SK-N-SH treated with all-trans-retinoic acid at 6 μM for 48 hours (cell line): ENCODE results near the gene DIP2C.

Source experiments
- CSDC2 ChIP-seq: fragments of 250-450 bp; sonication (Bioruptor Pico); IDR thresholded peaks from 2 replicates; pipeline ENCODE4 v1.5.0; 2020; ENCODE audit warnings: mild to moderate bottlenecking, moderate library complexity
- OSR1 ChIP-seq: fragments of 250-450 bp; sonication (Bioruptor Pico); IDR thresholded peaks from 2 replicates; pipeline ENCODE4 v1.8.0; 2022; ENCODE audit warnings: moderate library complexity, mild to moderate bottlenecking, inconsistent platforms
- PATZ1 ChIP-seq: fragments of 250-450 bp; sonication (Bioruptor Pico); IDR thresholded peaks from 2 replicates; pipeline ENCODE4 v1.8.0; 2020; ENCODE audit warnings: mild to moderate bottlenecking, moderate library complexity, borderline replicate concordance
- RARB ChIP-seq: fragments of 250-450 bp; sonication (Bioruptor Pico); IDR thresholded peaks from 2 replicates; pipeline ENCODE4 v1.8.0; 2021; ENCODE audit warnings: mild to moderate bottlenecking, moderate library complexity
- SNAI2 ChIP-seq: fragments of 250-450 bp; sonication (Bioruptor Pico); IDR thresholded peaks from 2 replicates; pipeline ENCODE4 v1.5.0; 2020; ENCODE audit warnings: mild to moderate bottlenecking, moderate library complexity
- ZC3H10 ChIP-seq: fragments of 250-450 bp; sonication (Bioruptor Pico); IDR thresholded peaks from 2 replicates; pipeline ENCODE4 v1.5.1; 2021; ENCODE audit warnings: mild to moderate bottlenecking, moderate library complexity
- ZFP3 ChIP-seq: fragments of 250-450 bp; sonication (Bioruptor Pico); IDR thresholded peaks from 2 replicates; pipeline ENCODE4 v1.5.0; 2020; ENCODE audit warnings: mild to moderate bottlenecking, moderate library complexity
- ZNF565 ChIP-seq: fragments of 450-650 bp; formaldehyde crosslinking; conservative IDR thresholded peaks from 2 replicates; pipeline ENCODE4 v1.5.0; 2020; ENCODE audit warnings: low read depth, mild to moderate bottlenecking, moderate library complexity
- ZNF8 ChIP-seq: fragments of 450-650 bp; formaldehyde crosslinking; IDR thresholded peaks from 2 replicates; pipeline ENCODE4 v1.5.0; 2020; ENCODE audit warnings: mild to moderate bottlenecking, moderate library complexity
- TF ChIP-seq, protein P1 (sequence below): fragments of 250-450 bp; sonication (Bioruptor Pico); IDR thresholded peaks from 2 replicates; pipeline ENCODE4 v1.5.1; 2020; ENCODE audit warnings: low read depth, mild to moderate bottlenecking, moderate library complexity

DNA sequence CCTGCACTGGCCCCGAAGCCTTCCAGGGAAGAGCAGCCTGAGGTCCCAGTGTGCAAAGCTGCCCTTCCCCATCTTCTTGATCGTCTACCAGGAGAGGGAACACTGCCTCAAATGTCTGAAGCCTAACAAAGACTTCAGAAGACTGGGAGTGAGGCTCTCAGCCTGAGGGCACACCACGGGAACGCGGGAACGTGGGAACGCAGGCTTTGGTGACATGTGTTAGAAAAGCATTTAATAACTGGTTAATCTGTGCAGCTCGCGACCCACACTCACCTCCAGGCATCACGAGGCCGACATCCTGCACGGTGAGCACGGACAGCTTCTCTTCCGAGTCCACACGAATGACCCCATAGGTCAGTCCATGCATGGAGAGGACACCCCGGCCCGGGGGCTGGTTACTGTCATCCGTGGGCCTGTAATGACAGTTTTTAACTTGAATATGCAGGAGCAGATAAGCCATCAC is 320.2 kb downstream of the DIP2C start:
- TF ChIP-seq RARB (CRISPR knock-in tag) (no peak), ZFP3 (no peak), ZNF565 (CRISPR knock-in tag) (no peak), PATZ1 (CRISPR knock-in tag) (no peak), OSR1 (CRISPR knock-in tag) (no peak), ZNF8 (CRISPR knock-in tag) (no peak), SNAI2 (CRISPR knock-in tag) (no peak), CSDC2 (CRISPR knock-in tag) (no peak), ZC3H10 (CRISPR knock-in tag) (no peak)
- TF ChIP-seq, protein P1, sequence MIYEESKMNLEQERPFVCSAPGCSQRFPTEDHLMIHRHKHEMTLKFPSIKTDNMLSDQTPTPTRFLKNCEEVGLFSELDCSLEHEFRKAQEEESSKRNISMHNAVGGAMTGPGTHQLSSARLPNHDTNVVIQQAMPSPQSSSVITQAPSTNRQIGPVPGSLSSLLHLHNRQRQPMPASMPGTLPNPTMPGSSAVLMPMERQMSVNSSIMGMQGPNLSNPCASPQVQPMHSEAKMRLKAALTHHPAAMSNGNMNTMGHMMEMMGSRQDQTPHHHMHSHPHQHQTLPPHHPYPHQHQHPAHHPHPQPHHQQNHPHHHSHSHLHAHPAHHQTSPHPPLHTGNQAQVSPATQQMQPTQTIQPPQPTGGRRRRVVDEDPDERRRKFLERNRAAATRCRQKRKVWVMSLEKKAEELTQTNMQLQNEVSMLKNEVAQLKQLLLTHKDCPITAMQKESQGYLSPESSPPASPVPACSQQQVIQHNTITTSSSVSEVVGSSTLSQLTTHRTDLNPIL (CRISPR knock-in tag), result no peak
